GM23338 (cell line): ENCODE results near the gene SPIN3. TPM values are rescaled to one million over a fixed set of nuclear protein-coding genes. Genes with fewer than 3 reads are reported as not detected.

Experiments
- ATAC-seq: fragments of 200-7000 bp; cut with Tn5 transposase; 3 replicates; pipeline ENCODE4 v1.9.1; 2020
- DNase-seq: peaks from one replicate; pipeline ENCODE4 v3.0.0-alpha.2; 2015; ENCODE audit warnings: low spot score
- H2AFZ ChIP-seq: fragments of 200-600 bp; sonication (generic); 2 replicates; pipeline ENCODE4 v1.8.0; 2016; ENCODE audit warnings: antibody characterized with exemption, mild to moderate bottlenecking, moderate library complexity
- H3F3A ChIP-seq: fragments of 200-600 bp; sonication (generic); replicated peaks from 2 replicates; pipeline ENCODE4 v1.8.0; 2017; ENCODE audit warnings: antibody characterized with exemption, mixed run types, low read depth
- H3K27ac ChIP-seq: fragments of 200-600 bp; sonication (generic); 2 replicates; pipeline ENCODE4 v1.6.1; 2016; ENCODE audit warnings: low read depth
- H3K27me3 ChIP-seq: fragments of 200-600 bp; sonication (generic); 2 replicates; pipeline ENCODE4 v1.8.0; 2016; ENCODE audit warnings: mild to moderate bottlenecking, mixed run types, moderate library complexity; ENCODE audit not compliant: insufficient read depth
- H3K36me3 ChIP-seq: fragments of 200-600 bp; sonication (generic); 2 replicates; pipeline ENCODE4 v1.8.0; 2016; ENCODE audit warnings: mild to moderate bottlenecking; ENCODE audit not compliant: insufficient read depth
- H3K4me1 ChIP-seq: fragments of 200-600 bp; sonication (generic); 2 replicates; pipeline ENCODE4 v1.8.0; 2016; ENCODE audit warnings: mild to moderate bottlenecking, moderate library complexity; ENCODE audit not compliant: insufficient read depth
- H3K4me2 ChIP-seq: fragments of 200-600 bp; sonication (generic); 2 replicates; pipeline ENCODE4 v1.7.1; 2017; ENCODE audit warnings: mixed run types
- H3K4me3 ChIP-seq: fragments of 200-600 bp; sonication (generic); 2 replicates; pipeline ENCODE4 v1.6.1; 2016; ENCODE audit warnings: mixed run types
- H3K79me2 ChIP-seq: fragments of 200-600 bp; sonication (generic); replicated peaks from 2 replicates; pipeline ENCODE4 v1.8.0; 2017; ENCODE audit warnings: mild to moderate bottlenecking; ENCODE audit not compliant: insufficient read depth
- H3K9me2 ChIP-seq: fragments of 200-600 bp; sonication (generic); 2 replicates; pipeline ENCODE4 v1.8.0; 2017; ENCODE audit not compliant: insufficient read depth
- H4K20me1 ChIP-seq: fragments of 200-600 bp; sonication (generic); replicated peaks from 2 replicates; pipeline ENCODE4 v1.8.0; 2017; ENCODE audit warnings: mild to moderate bottlenecking; ENCODE audit not compliant: insufficient read depth
- H3K27ac Mint-ChIP-seq: 2 replicates; pipeline ENCODE4 v1.8.0; 2020; ENCODE audit warnings: inconsistent platforms, mild to moderate bottlenecking, moderate library complexity, mixed read lengths
- H3K27me3 Mint-ChIP-seq: 3 replicates; pipeline ENCODE4 v1.8.0; 2022; ENCODE audit warnings: low read depth, mild to moderate bottlenecking, moderate library complexity, mixed read lengths, inconsistent platforms; ENCODE audit not compliant: insufficient read depth, poor library complexity
- H3K36me3 Mint-ChIP-seq: 3 replicates; pipeline ENCODE4 v1.8.0; 2021; ENCODE audit warnings: low read depth, mild to moderate bottlenecking, inconsistent platforms, moderate library complexity, mixed read lengths
- H3K4me1 Mint-ChIP-seq: 3 replicates; pipeline ENCODE4 v1.8.0; 2020; ENCODE audit warnings: mild to moderate bottlenecking, inconsistent platforms, mixed read lengths
- H3K4me3 Mint-ChIP-seq: 3 replicates; pipeline ENCODE4 v1.8.0; 2021; ENCODE audit warnings: moderate library complexity, mild to moderate bottlenecking, inconsistent platforms, mixed read lengths
- H3K9me3 Mint-ChIP-seq: 3 replicates; pipeline ENCODE4 v1.8.0; 2020; ENCODE audit warnings: moderate library complexity, mild to moderate bottlenecking, inconsistent platforms, mixed read lengths
- CREB1 ChIP-seq: fragments of 250-450 bp; sonication (Bioruptor Pico); IDR thresholded peaks from 2 replicates; pipeline ENCODE4 v1.5.0; 2020; ENCODE audit warnings: low read depth, mild to moderate bottlenecking, moderate library complexity
- CTCF ChIP-seq, 2 experiments: fragments of 200-600 bp in 1 of 2; sonication (generic) in 1 of 2; conservative IDR thresholded peaks; 2 replicates each; pipeline versions ENCODE4 v1.5.1 to v1.6.1; 2016 to 2017; ENCODE audit warnings: antibody characterized with exemption in 2 of 2, low read depth in 2 of 2, mild to moderate bottlenecking in 2 of 2, moderate library complexity in 1 of 2
- EZH2 ChIP-seq: fragments of 200-600 bp; sonication (generic); IDR thresholded peaks from one replicate; pipeline ENCODE4 v1.8.0; 2017; ENCODE audit warnings: antibody characterized with exemption, mild to moderate bottlenecking, low read depth; ENCODE audit not compliant: unreplicated experiment
- EZH2phosphoT487 ChIP-seq: fragments of 200-600 bp; sonication (generic); IDR thresholded peaks from one replicate; pipeline ENCODE4 v1.8.1; 2018; ENCODE audit warnings: antibody characterized with exemption; ENCODE audit not compliant: unreplicated experiment
- JUNB ChIP-seq: IDR thresholded peaks from one replicate; pipeline ENCODE4 v1.6.1; 2016; ENCODE audit warnings: antibody characterized with exemption; ENCODE audit not compliant: unreplicated experiment
- NANOG ChIP-seq: IDR thresholded peaks from 2 replicates; pipeline ENCODE4 v1.6.1; 2016; ENCODE audit warnings: antibody characterized with exemption, borderline replicate concordance
- POLR2AphosphoS5 ChIP-seq: IDR thresholded peaks from 2 replicates; pipeline ENCODE4 v1.6.1; 2016; ENCODE audit warnings: antibody characterized with exemption, low read depth
- STAT1 ChIP-seq: IDR thresholded peaks from one replicate; pipeline ENCODE4 v1.6.1; 2016; ENCODE audit warnings: antibody characterized with exemption; ENCODE audit not compliant: unreplicated experiment
- ZNF114 ChIP-seq: fragments of 250-450 bp; sonication (Bioruptor Pico); IDR thresholded peaks from 2 replicates; pipeline ENCODE4 v1.5.0; 2020; ENCODE audit warnings: mild to moderate bottlenecking, moderate library complexity
- ZNF331 ChIP-seq: fragments of 250-450 bp; sonication (Bioruptor Pico); IDR thresholded peaks from 2 replicates; pipeline ENCODE4 v1.5.0; 2020; ENCODE audit warnings: low read depth, mild to moderate bottlenecking, moderate library complexity
- polyA plus RNA-seq: library from polyadenylated mRNA; unstranded; fragments of >200 nt; fragmentation: Nextera tagmentation; extraction: Ambion mirVana; gene quantifications from 2 replicates; pipeline ENCODE4 v1.2.1, GENCODE V29; 2016
- total RNA-seq: library from RNA; depleted of rRNA; stranded (reverse); fragments of >200 nt; shearing (Covaris generic); gene quantifications from 2 replicates; pipeline ENCODE4 v1.2.3, GENCODE V29; 2014
- TF ChIP-seq, protein P1 (sequence below): IDR thresholded peaks from 2 replicates; pipeline ENCODE4 v1.6.1; 2016; ENCODE audit warnings: antibody characterized with exemption

Gene SPIN3
- total and polyA plus RNA-seq, 2 experiments from 2014 or later = 14.9 to 18.2 TPM

DNA sequence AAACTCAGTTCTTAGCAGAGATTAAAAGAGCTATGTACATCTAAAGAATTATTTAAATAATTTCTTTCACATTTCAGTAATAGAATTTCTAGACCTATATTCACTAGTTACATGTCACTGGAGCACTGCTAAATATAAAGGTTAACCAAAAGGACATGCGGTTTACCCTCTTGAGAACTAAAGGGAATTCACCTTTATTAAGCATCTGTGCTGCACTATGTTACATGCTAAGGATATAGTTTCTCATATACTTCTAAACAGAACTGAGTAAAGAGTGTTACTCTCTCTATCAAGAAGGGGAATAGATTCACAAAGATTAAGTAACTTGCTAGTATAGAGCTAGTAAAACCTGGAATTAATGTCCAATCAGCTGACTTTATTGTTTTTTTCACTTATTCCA lies 7.6 kb downstream of the SPIN3 start:
- no peak for ATAC-seq
- Histone ChIP-seq H3K4me2 (no peak overlapping the region), H3F3A (no peaks in the 10 kb centered on the region), H3K9me2 (no peaks in the 10 kb centered on the region), H3K27ac (no peak overlapping the region), H4K20me1 (no peaks in the 10 kb centered on the region), H3K4me1 (no peaks in the 10 kb centered on the region), H3K27me3 (no peaks in the 10 kb centered on the region), H2AFZ (no peak overlapping the region), H3K79me2 (peaks cover 7% of the 10 kb centered on the region; the same call in 1 of the 2 replicates), H3K4me3 (no peak overlapping the region), H3K36me3 (peaks cover 11% of the 10 kb centered on the region; the same call in 1 of the 2 replicates)
- peaks cover 1% of the 10 kb centered on the region for H3K27me3 Mint-ChIP-seq
- TF ChIP-seq NANOG (no peak), CTCF (conservative IDR thresholded peaks at IDR 0.05; ENCODE audit: low read depth in 2 of 2) (no peak)
- H3K27ac Mint-ChIP-seq = no peak overlapping the region
- no peak for DNase-seq
- H3K36me3 Mint-ChIP-seq = peaks cover 71% of the 10 kb centered on the region
- no peak overlapping the region for H3K4me3 Mint-ChIP-seq
- no peaks in the 10 kb centered on the region for H3K4me1 Mint-ChIP-seq
- H3K9me3 Mint-ChIP-seq = no peaks in the 10 kb centered on the region

DNA sequence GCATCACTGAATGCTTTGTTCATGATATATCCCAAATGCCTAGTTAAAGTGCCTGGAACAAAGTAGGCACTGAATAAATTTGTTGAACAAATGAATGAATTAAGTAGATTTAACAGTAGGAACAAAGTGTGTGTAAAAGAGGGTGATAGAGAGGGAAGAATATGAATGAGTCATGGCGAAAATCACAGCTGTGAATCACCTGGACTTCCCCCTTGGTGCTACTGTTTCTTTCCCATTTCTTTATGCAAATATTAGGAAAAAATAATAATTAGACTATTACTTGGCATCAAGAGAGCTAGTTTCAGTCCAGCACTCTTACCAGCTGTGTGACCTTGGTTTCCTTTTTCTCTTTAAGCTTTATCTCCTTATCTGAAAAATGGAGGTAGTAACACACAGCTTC lies 9.2 kb downstream of the SPIN3 start:
- H3K4me2 ChIP-seq = no peak overlapping the region
- no peaks in the 10 kb centered on the region for H3K9me3 Mint-ChIP-seq
- no peak for TF ChIP-seq STAT1
- no peak for TF ChIP-seq POLR2AphosphoS5
- TF ChIP-seq EZH2phosphoT487 = no peak
- TF ChIP-seq JUNB = no peak
- no peak for TF ChIP-seq CREB1
- TF ChIP-seq CTCF (conservative IDR thresholded peaks at IDR 0.05; ENCODE audit: low read depth in 2 of 2) = no peak
- TF ChIP-seq NANOG = no peak
- TF ChIP-seq ZNF114 (CRISPR knock-in tag) = no peak
- TF ChIP-seq, protein P1, sequence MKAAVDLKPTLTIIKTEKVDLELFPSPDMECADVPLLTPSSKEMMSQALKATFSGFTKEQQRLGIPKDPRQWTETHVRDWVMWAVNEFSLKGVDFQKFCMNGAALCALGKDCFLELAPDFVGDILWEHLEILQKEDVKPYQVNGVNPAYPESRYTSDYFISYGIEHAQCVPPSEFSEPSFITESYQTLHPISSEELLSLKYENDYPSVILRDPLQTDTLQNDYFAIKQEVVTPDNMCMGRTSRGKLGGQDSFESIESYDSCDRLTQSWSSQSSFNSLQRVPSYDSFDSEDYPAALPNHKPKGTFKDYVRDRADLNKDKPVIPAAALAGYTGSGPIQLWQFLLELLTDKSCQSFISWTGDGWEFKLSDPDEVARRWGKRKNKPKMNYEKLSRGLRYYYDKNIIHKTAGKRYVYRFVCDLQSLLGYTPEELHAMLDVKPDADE = no peak
- TF ChIP-seq ZNF331 = no peak
- TF ChIP-seq EZH2 = no peak

More for the DNA sequence above, 9.2 kb downstream of the SPIN3 start:
- Mint-ChIP-seq H3K4me3 (no peak overlapping the region), H3K27ac (no peak overlapping the region), H3K27me3 (peaks cover 1% of the 10 kb centered on the region), H3K4me1 (no peaks in the 10 kb centered on the region), H3K36me3 (peaks cover 67% of the 10 kb centered on the region)
- ATAC-seq (no peak), DNase-seq (no peak)
- no peak overlapping the region for H2AFZ ChIP-seq
- no peaks in the 10 kb centered on the region for H3K9me2 ChIP-seq
- no peaks in the 10 kb centered on the region for H3F3A ChIP-seq
- H3K79me2 ChIP-seq = no peaks in the 10 kb centered on the region; the same call in 1 of the 2 replicates
- peaks cover 15% of the 10 kb centered on the region for H3K36me3 ChIP-seq
- no peaks in the 10 kb centered on the region for H3K27me3 ChIP-seq
- no peaks in the 10 kb centered on the region for H3K4me1 ChIP-seq
- H3K27ac ChIP-seq = no peak overlapping the region
- no peak overlapping the region for H3K4me3 ChIP-seq
- H4K20me1 ChIP-seq = no peaks in the 10 kb centered on the region
